Stimulated activated naive CD8-positive, alpha-beta T cell treated with anti-CD3 and anti-CD28 coated beads, Interleukin-15, amount 100 ng/mL, for 72 hours (primary cell): ENCODE data around the gene RBM23.
"Not testable (repeated sequence)": the region's sequence is repeated elsewhere in the genome, so short reads cannot be mapped to it uniquely, and the experiment has no call there.

ENCODE experiments used
- ATAC-seq: fragments of 150-1000 bp; cut with Tn5 transposase; 2 replicates; pipeline ENCODE4 v1.10.0; 2021; ENCODE audit warnings: mild to moderate bottlenecking, moderate library complexity
- DNase-seq, 2 donors: peaks; one replicate each; pipeline ENCODE4 v3.0.0; 2021 to 2022
- H3K27ac Mint-ChIP-seq, 2 donors: one replicate each; pipeline ENCODE4 v1.8.0; 2022; ENCODE audit warnings: mild to moderate bottlenecking in 2 of 2, mixed read lengths in 2 of 2, moderate library complexity in 2 of 2
- H3K27me3 Mint-ChIP-seq: one replicate; pipeline ENCODE4 v1.8.0; 2022; ENCODE audit warnings: mixed read lengths
- H3K4me1 Mint-ChIP-seq: one replicate; pipeline ENCODE4 v1.8.0; 2022; ENCODE audit warnings: mild to moderate bottlenecking, mixed read lengths
- H3K4me3 Mint-ChIP-seq, 2 donors: one replicate each; pipeline ENCODE4 v1.8.0; 2022; ENCODE audit warnings: mild to moderate bottlenecking in 2 of 2, mixed read lengths in 2 of 2, moderate library complexity in 1 of 2
- H3K9me3 Mint-ChIP-seq, 2 donors: one replicate each; pipeline ENCODE4 v1.8.0; 2022; ENCODE audit warnings: mixed read lengths in 2 of 2

The RBM23 gene

GRCh38 chr14:22871224-22872032, 47.5 kb downstream of the RBM23 start, which contains the start of gene LRP10:
Gene LRP10, plus strand, starts transcription at chr14:22871740. Its CDS starts 564 bp downstream, at chr14:22872304.
- Mint-ChIP-seq H3K4me1 (peaks cover 43% of the 10 kb centered on the region), H3K4me3 (peak within 1 kb of the TSS; percentile 89 to 97), H3K27me3 (no peaks in the 10 kb centered on the region), H3K27ac (peak within 1 kb of the TSS; percentile 98 to 99), H3K9me3 (no peaks in the 10 kb centered on the region)
- ATAC-seq, result peak; percentile 87
- DNase-seq, result peak; percentile 89 to 91

- Mint-ChIP-seq H3K27me3 (no peaks in the 10 kb centered on the region), H3K4me3 (peak overlapping the region; percentile 89 to 97), H3K4me1 (peaks cover 38% of the 10 kb centered on the region), H3K9me3 (no peaks in the 10 kb centered on the region), H3K27ac (peak overlapping the region; percentile 98 to 99)
- no peak for DNase-seq
- ATAC-seq, result peak; percentile 82
Observed at GRCh38 chr14:22870811-22871223, 48.1 kb downstream of the RBM23 start.

- Mint-ChIP-seq H3K4me3 (no peak overlapping the region), H3K27me3 (peaks cover 4% of the 10 kb centered on the region), H3K9me3 (no peaks in the 10 kb centered on the region), H3K4me1 (peaks cover 16% of the 10 kb centered on the region), H3K27ac (no peak overlapping the region)
- ATAC-seq, result no peak
- no peak for DNase-seq
Observed at GRCh38 chr14:22866874-22867273, 52.1 kb downstream of the RBM23 start.

GRCh38 chr14:22865424-22866405, 53.2 kb downstream of the RBM23 start:
- ATAC-seq (no peak), DNase-seq (no peak)
- Mint-ChIP-seq H3K4me1 (peaks cover 12% of the 10 kb centered on the region), H3K27ac (no peak overlapping the region), H3K9me3 (no peaks in the 10 kb centered on the region), H3K4me3 (no peak overlapping the region), H3K27me3 (peaks cover 15% of the 10 kb centered on the region)

- DNase-seq (no peak), ATAC-seq (no peak)
- peaks cover 6% of the 10 kb centered on the region for H3K4me1 Mint-ChIP-seq
- H3K27me3 Mint-ChIP-seq, result peaks cover 20% of the 10 kb centered on the region
- no peaks in the 10 kb centered on the region for H3K9me3 Mint-ChIP-seq
- no peak overlapping the region for H3K4me3 Mint-ChIP-seq
- no peak overlapping the region for H3K27ac Mint-ChIP-seq
Observed at GRCh38 chr14:22864979-22865378, 54.0 kb downstream of the RBM23 start.

GRCh38 chr14:22861651-22862050, 57.3 kb downstream of the RBM23 start:
- Mint-ChIP-seq H3K4me3 (no peak overlapping the region), H3K27me3 (peaks cover 38% of the 10 kb centered on the region), H3K27ac (no peak overlapping the region), H3K4me1 (peaks cover 18% of the 10 kb centered on the region), H3K9me3 (no peaks in the 10 kb centered on the region)
- ATAC-seq (no peak), DNase-seq (no peak)

GRCh38 chr14:22860377-22860776, 58.6 kb downstream of the RBM23 start:
- DNase-seq, H3K4me3 Mint-ChIP-seq, H3K9me3 Mint-ChIP-seq, H3K27ac Mint-ChIP-seq, ATAC-seq: not testable (repeated sequence)
- H3K4me1 Mint-ChIP-seq, result peaks cover 19% of the 10 kb centered on the region
- peaks cover 47% of the 10 kb centered on the region for H3K27me3 Mint-ChIP-seq

GRCh38 chr14:22856428-22856827, 62.5 kb downstream of the RBM23 start:
- Mint-ChIP-seq H3K9me3 (no peaks in the 10 kb centered on the region), H3K4me1 (peaks cover 45% of the 10 kb centered on the region), H3K27ac (no peak overlapping the region), H3K4me3 (no peak overlapping the region), H3K27me3 (peaks cover 39% of the 10 kb centered on the region)
- ATAC-seq, result no peak
- no peak for DNase-seq

GRCh38 chr14:22854963-22855724, 63.8 kb downstream of the RBM23 start:
- Mint-ChIP-seq H3K4me3 (no peak overlapping the region), H3K27ac (no peak overlapping the region), H3K27me3 (peaks cover 27% of the 10 kb centered on the region), H3K4me1 (peaks cover 50% of the 10 kb centered on the region), H3K9me3 (no peaks in the 10 kb centered on the region)
- peak in 1 of 2 donors; percentile 52 for DNase-seq
- ATAC-seq, result peak; percentile 50

GRCh38 chr14:22854296-22854695, 64.7 kb downstream of the RBM23 start:
- not testable (repeated sequence) for H3K9me3 Mint-ChIP-seq, H3K27ac Mint-ChIP-seq, DNase-seq, H3K4me3 Mint-ChIP-seq, ATAC-seq
- H3K4me1 Mint-ChIP-seq, result peaks cover 50% of the 10 kb centered on the region
- peaks cover 28% of the 10 kb centered on the region for H3K27me3 Mint-ChIP-seq

GRCh38 chr14:22852940-22853767, 65.8 kb downstream of the RBM23 start:
- Mint-ChIP-seq H3K4me1 (peaks cover 48% of the 10 kb centered on the region), H3K4me3 (peak overlapping the region; percentile 83 to 90), H3K9me3 (no peaks in the 10 kb centered on the region), H3K27ac (peak overlapping the region; percentile 86 to 93), H3K27me3 (peaks cover 39% of the 10 kb centered on the region)
- ATAC-seq, result peak; percentile 89
- peak; percentile 89 to 92 for DNase-seq

- Mint-ChIP-seq H3K9me3 (no peaks in the 10 kb centered on the region), H3K4me3 (peak overlapping the region in 1 of 2 donors; percentile 90), H3K27ac (peak overlapping the region in 1 of 2 donors; percentile 93), H3K27me3 (peaks cover 39% of the 10 kb centered on the region), H3K4me1 (peaks cover 45% of the 10 kb centered on the region)
- DNase-seq (no peak), ATAC-seq (no peak)
Observed at GRCh38 chr14:22852599-22852939, 66.4 kb downstream of the RBM23 start.

- H3K4me3 Mint-ChIP-seq, ATAC-seq, H3K9me3 Mint-ChIP-seq, DNase-seq, H3K27ac Mint-ChIP-seq: not testable (repeated sequence)
- peaks cover 42% of the 10 kb centered on the region for H3K4me1 Mint-ChIP-seq
- H3K27me3 Mint-ChIP-seq, result peaks cover 39% of the 10 kb centered on the region
Observed at GRCh38 chr14:22852178-22852577, 66.8 kb downstream of the RBM23 start.
